ENCODE data around the gene ZNF35. TPM values are rescaled to one million over a fixed set of nuclear protein-coding genes. Genes with fewer than 3 reads are reported as not detected.

ZNF35 gene
- total RNA-seq, 2 donors from 2014 or later: 7.1 to 14.9 TPM

DNA sequence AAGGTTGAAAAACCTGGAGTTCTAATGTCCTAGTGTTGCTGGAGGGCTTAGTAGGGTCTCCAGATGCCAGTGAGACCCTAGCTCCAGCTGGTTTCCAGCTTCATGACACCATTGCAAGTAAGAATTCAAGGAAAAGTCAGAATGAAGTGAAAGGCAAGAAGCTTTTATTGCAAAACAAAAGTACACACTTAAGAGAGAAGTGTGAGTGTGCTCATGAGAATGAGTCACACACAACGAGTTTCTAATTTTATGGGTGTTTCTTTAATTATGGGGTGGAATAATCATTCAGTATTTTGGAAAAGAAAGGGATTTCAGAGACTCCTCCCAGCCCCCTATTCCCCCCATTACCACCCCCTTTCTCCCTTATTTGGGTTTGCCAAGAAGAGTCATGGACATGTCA lies 39.4 kb downstream of the ZNF35 start:
- H3K4me1 ChIP-seq (replicated peaks): no peaks in the 10 kb centered on the region
- no peaks in the 10 kb centered on the region for H3K36me3 ChIP-seq
- H3K27me3 ChIP-seq (replicated peaks; ENCODE audit: insufficient read depth): no peaks in the 10 kb centered on the region
- DNase-seq (ENCODE audit: low spot score): no peak
- H3K27ac ChIP-seq: no peak overlapping the region
- no peak overlapping the region for H3K4me3 ChIP-seq
- intact Hi-C loops (cut with DNase I): no loop called here
- WGBS: 58% methylated on average over 1 of the region's 1 CpG
- TF ChIP-seq POLR2A (IDR thresholded peaks at IDR 0.05): no peak
- TF ChIP-seq POLR2AphosphoS5 (IDR thresholded peaks at IDR 0.05): no peak
- TF ChIP-seq, protein P1, sequence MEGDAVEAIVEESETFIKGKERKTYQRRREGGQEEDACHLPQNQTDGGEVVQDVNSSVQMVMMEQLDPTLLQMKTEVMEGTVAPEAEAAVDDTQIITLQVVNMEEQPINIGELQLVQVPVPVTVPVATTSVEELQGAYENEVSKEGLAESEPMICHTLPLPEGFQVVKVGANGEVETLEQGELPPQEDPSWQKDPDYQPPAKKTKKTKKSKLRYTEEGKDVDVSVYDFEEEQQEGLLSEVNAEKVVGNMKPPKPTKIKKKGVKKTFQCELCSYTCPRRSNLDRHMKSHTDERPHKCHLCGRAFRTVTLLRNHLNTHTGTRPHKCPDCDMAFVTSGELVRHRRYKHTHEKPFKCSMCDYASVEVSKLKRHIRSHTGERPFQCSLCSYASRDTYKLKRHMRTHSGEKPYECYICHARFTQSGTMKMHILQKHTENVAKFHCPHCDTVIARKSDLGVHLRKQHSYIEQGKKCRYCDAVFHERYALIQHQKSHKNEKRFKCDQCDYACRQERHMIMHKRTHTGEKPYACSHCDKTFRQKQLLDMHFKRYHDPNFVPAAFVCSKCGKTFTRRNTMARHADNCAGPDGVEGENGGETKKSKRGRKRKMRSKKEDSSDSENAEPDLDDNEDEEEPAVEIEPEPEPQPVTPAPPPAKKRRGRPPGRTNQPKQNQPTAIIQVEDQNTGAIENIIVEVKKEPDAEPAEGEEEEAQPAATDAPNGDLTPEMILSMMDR (IDR thresholded peaks at IDR 0.05): no peak
- H3K9me3 ChIP-seq: no peaks in the 10 kb centered on the region

Other genes with a start within 250 kb of the ZNF35 start
- gene ZNF445, start 171.1 kb upstream of the ZNF35 start, total RNA-seq: 10 to 100 TPM; 10.8 to 17.9 TPM
- gene ZKSCAN7, start 93.5 kb upstream of the ZNF35 start, total RNA-seq: 10 to 100 TPM in 1 of 2 donors, 1 to 10 TPM in 1; 5.6 to 15.2 TPM
- gene ZNF660, start 63.8 kb upstream of the ZNF35 start, total RNA-seq: 1 to 10 TPM; 2.4 to 2.9 TPM
- 10 to 100 TPM; 16.9 to 20.6 TPM for gene ZNF197, start 23.7 kb upstream of the ZNF35 start, total RNA-seq
- 1 to 10 TPM; 6.5 to 9.6 TPM for gene ZNF502, start 63.9 kb downstream of the ZNF35 start, total RNA-seq
- gene ZNF501, start 80.9 kb downstream of the ZNF35 start, total RNA-seq: 10 to 100 TPM in 1 of 2 donors, 1 to 10 TPM in 1; 9.7 to 23.6 TPM
- 10 to 100 TPM; 23.6 to 24.4 TPM for gene KIAA1143, start 112.9 kb downstream of the ZNF35 start, total RNA-seq
- gene KIF15, start 113.1 kb downstream of the ZNF35 start, total RNA-seq: 1 to 10 TPM in 1 of 2 donors, under 1 TPM in 1; 0.55 to 4.8 TPM
- 10 to 100 TPM; 19.1 to 27.1 TPM for gene TMEM42, start 213.2 kb downstream of the ZNF35 start, total RNA-seq
- gene TGM4, start 225.9 kb downstream of the ZNF35 start, total RNA-seq: 1,000 to 10,000 TPM in 1 of 2 donors, 1 to 10 TPM in 1; 7.4 to 2,264 TPM

All from prostate gland (tissue), 2 donors.